GM18511 (cell line): ENCODE measurements around the gene MFSD11.
"Not testable (repeated sequence)": the region's sequence is repeated elsewhere in the genome, so short reads cannot be mapped to it uniquely, and the experiment has no call there.

ENCODE experiments used
- ATAC-seq: cut with Tn5 transposase; IDR thresholded peaks from one replicate; pipeline ENCODE4 v1.9.1; 2021; ENCODE audit warnings: mild to moderate bottlenecking, moderate library complexity; ENCODE audit not compliant: unreplicated experiment

The MFSD11 gene

GRCh38 chr17:76737676-76738467 lies at the start of gene MFSD11:
Gene MFSD11, plus strand, starts transcription at chr17:76738119. Its CDS starts 234 bp downstream, at chr17:76738353.
- peak; percentile 70 for ATAC-seq

- ATAC-seq, result no peak
Observed at GRCh38 chr17:76688165-76688622, 49.7 kb upstream of the MFSD11 start.

- no peak for ATAC-seq
Observed at GRCh38 chr17:76689859-76690258, 48.1 kb upstream of the MFSD11 start.

GRCh38 chr17:76690596-76691280 lies 47.2 kb upstream of the MFSD11 start:
- no peak for ATAC-seq

- ATAC-seq, result no peak
Observed at GRCh38 chr17:76691379-76692191, 46.3 kb upstream of the MFSD11 start.

GRCh38 chr17:76695059-76695831 lies 42.7 kb upstream of the MFSD11 start:
- no peak for ATAC-seq

- no peak for ATAC-seq
Observed at GRCh38 chr17:76696763-76697701, 40.9 kb upstream of the MFSD11 start.

- no peak for ATAC-seq
Observed at GRCh38 chr17:76697702-76698465, 40.0 kb upstream of the MFSD11 start.

GRCh38 chr17:76698466-76698977 lies 39.4 kb upstream of the MFSD11 start:
- not testable (repeated sequence) for ATAC-seq

GRCh38 chr17:76700270-76700616 lies 37.7 kb upstream of the MFSD11 start:
- ATAC-seq, result no peak

GRCh38 chr17:76700617-76701470 lies 37.1 kb upstream of the MFSD11 start:
- ATAC-seq, result no peak

- ATAC-seq, result no peak
Observed at GRCh38 chr17:76701471-76701967, 36.4 kb upstream of the MFSD11 start.

GRCh38 chr17:76702076-76702475 lies 35.8 kb upstream of the MFSD11 start:
- ATAC-seq, result no peak

- ATAC-seq, result no peak
Observed at GRCh38 chr17:76702941-76703637, 34.8 kb upstream of the MFSD11 start.

- ATAC-seq, result no peak
Observed at GRCh38 chr17:76704805-76705204, 33.1 kb upstream of the MFSD11 start.

GRCh38 chr17:76706817-76707216 lies 31.1 kb upstream of the MFSD11 start:
- ATAC-seq, result no peak
